Activated CD4-positive, CD25-positive, alpha-beta regulatory T cell (primary cell): ENCODE results near the gene RPS15.
"Not testable (repeated sequence)": the region's sequence is repeated elsewhere in the genome, so short reads cannot be mapped to it uniquely, and the experiment has no call there.

Experiments
- DNase-seq, 4 experiments: peaks; one replicate each; lab custom pipeline; 2025; lab: John Stamatoyannopoulos, UW

The RPS15 gene

DNA sequence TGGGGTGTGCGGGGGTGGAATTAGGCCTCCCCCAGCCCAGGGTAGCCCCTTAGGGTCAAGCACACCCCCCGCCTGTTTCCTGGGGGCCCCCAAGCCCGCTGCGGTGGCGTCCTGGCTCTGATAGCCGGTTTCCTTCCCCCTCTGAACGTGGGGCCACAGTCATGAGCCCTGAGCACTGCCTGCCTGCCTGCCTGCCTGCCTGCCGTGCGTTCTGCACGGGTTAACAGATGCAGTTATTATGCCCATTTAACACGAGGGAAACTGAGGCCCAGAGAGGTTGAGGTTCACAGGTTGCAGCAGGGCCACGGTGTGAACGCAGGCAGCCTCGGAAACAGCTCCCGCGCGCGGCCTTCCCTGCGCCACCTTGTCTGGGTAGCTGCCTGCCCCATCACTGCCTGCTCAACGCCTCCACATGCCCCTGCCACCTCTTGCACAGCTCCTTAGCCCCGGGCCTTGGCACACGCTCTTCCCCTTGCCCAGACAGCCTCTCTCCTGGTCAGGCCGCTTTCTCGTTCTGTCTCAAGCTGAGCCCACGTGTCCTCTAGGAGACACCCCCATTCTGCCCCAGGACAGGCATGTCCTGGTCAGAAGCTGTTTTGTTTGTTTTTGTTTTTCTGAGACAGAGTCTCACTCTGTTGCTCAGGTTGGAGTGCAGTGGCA lies 35.7 kb upstream of the RPS15 start:
- no peak for DNase-seq

DNA sequence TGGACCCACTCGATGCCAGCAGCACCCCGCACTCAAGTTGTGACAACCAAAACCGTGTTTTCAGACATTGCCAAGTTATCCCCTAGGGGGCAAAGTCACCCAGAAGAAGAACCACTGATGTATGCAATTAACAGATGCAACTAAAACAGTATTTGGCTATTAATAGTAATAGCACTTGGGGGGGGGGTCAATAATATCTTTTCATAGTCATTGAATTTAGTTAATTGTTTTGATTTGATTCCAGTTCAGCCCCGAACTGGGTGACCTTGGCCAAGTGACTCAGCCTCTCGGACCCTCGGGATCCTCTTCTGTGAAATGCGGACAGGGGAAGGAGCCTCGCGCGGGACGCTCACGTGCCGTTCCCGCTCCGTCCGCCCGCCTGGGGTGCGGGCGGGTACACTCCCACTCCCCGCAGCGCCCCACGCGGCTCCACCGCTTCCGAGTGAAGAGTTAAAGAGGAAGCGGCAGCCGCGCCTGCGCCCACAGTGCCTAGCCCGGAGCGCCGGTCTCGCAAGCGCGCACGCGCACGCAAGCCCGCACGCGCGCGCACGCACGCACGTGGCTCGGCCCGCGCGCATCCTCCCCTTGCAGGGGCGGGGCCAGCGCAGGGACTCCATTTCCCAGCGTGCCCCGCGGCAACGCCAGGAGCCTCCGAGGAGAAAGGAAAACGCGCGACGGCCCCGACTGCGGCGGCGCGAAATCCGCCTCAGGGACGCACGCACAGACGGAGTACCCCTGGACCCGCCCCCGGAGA lies 31.2 kb upstream of the RPS15 start:
- peak; percentile 98 to 99 (median 99) for DNase-seq

DNA sequence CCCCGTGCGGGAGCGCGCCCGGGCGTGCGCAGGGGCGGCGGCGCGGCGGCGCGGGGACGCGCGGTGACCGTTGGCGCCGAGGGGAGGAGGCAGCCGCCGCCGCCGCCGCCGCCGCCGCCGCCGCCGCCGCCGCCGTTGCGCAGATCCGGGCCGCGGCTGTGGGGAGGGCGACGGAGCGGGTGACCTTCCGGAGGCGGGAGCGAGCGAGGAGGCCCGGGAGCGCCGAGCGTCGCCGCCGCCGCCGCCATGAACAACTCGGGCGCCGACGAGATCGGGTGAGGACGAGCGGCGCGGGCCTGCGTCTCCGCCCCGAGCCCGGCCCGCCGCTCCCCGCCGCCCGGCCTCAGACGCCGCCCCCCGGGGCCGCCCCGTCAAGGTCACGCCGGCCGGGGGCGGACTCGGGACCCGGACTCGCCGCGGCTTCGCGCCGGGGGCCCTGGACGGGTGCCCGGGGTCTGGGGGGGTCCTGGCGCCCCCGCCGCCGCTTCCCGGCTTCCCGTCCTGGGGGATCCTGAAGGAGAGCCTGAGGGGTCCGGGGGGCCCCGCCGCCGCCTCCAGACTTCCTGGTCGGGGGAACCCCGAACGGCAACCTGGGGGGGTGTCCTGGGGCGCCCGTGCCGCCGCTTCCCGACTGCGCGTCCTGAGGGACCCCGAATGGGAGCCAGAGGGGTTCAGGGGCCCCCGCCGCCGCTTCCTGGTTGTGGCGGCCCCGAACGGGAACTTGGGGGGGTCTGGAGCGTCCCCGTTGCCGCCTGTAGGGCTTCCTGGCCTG lies 30.5 kb upstream of the RPS15 start, which contains the start of gene DAZAP1:
Gene DAZAP1 (plus strand): TSS at position 59 of the 772 bp plus-strand sequence. CDS start 188 bp downstream, at position 247.
- DNase-seq = peak in 2 of 4 experiments; percentile 47 to 54

DNA sequence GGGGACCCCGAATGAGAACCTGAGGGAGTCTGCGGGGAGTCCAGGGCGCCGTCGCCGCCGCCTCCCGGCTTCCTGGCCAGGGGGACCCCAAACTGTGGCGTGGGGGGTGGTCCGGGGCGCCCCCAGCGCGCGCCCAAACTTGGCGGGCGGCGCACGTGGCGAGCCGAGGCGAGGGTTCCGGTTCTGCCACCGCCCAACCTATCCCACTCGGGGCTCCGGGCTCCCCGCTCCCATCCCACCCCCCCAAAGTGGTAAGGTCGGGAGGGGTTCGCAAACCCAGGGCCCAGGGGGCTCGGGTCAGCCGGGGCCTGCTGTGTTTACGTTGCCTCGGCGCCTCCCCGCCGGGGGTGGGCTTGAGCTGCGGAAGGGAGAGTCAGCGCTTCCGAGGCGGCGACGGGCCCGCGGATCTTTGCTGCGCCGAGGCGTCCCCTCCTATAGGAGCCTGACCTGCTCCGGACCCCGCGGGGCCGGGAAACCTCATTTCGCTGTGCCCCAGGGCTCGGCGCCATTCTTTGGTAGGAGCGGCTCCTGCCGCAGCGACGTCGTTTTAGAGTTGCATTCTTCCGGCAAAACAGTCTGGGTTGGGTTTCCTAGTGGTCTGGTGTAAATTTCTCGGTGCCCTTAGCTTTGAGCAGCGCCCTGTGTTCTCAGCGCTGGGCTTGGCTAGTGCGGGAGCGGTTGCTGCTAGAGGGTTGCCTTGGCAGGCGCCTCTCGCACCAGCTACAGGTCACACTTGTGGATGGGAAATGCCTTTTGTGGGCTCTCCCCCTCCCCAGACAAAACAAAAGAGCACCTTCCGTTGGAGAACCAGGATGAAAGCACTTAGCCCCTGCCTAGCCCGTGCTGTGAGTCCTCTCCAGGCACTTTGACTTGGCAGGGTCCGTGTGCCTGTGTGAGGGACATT lies 29.6 kb upstream of the RPS15 start:
- peak in 3 of 4 experiments; percentile 19 to 49 (median 35) for DNase-seq

DNA sequence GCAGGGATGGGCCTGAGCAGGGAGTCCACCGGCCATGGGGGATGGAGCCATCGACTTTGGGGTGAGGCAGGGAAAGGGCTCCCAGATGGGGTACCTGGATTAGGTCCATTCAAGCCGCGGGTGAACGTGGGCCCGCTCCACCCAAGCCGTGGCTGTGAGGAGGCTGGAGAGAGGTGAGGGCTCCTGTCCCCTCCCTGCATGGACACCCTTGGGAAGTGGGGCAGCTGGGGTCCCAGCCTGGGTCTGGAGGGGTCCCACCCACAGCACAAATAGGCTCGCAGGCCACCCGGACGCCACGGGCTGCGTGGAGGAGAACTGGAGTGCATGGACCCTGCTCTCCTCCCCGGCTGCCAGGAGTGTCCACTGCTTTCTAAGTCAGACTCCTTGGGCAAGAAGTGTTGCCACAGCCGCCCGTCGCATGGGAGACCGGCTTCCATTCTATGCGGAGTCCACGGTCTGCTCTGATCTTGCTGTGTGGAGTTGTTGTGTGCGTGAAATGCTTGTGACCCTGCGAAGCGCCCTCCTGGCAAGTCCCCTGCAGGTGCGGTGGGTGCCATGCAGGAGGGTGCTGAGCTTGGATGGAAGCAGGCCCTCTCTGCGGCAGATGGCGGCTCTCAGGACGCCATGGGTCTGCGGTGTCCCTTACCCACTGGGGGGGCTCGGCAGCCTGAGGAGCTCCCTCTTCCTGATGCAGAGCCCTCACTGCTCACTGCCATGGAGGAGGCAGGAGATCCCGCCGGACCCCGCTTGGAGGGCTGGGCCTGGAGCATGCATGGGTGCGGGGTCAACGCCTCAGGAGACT lies 28.8 kb upstream of the RPS15 start:
- no peak for DNase-seq

DNA sequence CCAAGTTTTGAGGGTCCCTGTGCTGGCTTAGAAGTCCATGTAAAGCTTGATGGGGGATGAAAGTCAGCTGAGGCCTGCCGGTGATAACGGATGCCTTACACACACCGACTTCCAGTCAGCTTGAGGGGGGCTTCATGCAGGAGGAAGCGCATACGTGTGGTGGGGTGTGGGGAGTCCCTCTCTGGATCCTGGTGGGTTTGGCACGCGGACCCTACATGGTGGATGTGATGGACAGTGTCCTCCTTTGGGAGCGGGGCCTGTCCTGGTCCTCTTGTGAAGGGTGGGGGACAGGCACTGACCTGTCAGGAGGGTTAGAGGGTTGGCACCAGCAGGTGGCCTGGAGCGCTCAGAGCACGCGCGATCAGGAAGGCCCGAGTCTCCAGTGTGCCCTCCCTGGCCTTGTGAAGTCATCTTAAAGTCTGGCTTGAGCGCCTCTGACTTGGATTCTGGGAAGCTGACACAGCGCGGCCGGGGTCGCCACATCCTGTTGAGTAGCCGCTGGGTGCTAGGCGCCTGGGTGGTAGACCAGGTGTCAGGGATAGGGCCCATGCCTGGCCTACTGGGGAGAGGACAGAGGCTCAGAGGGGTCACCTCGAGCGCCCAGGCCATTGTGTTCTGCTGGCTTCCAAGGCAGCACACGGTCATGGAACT lies 27.9 kb upstream of the RPS15 start:
- DNase-seq = no peak

DNA sequence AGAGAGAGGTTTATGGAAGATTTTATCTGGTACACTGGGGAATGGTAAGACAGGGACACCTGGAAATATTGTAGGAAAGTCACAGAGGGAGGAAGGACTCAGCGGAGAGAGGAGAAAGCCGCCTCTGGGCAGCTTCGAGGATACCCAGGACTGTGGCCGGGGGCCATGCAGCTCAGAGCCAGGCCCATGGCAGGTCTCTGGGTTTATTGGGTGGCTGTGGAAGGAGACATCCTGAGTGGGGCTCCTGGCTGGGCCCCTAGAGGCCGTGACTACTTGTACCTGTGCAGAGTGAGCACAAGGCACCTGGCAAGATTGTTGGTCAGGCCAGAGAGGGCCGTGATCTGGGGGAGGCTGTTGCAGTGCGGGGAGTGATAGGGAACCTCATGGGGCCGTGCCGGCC lies 27.4 kb upstream of the RPS15 start:
- DNase-seq = no peak

DNA sequence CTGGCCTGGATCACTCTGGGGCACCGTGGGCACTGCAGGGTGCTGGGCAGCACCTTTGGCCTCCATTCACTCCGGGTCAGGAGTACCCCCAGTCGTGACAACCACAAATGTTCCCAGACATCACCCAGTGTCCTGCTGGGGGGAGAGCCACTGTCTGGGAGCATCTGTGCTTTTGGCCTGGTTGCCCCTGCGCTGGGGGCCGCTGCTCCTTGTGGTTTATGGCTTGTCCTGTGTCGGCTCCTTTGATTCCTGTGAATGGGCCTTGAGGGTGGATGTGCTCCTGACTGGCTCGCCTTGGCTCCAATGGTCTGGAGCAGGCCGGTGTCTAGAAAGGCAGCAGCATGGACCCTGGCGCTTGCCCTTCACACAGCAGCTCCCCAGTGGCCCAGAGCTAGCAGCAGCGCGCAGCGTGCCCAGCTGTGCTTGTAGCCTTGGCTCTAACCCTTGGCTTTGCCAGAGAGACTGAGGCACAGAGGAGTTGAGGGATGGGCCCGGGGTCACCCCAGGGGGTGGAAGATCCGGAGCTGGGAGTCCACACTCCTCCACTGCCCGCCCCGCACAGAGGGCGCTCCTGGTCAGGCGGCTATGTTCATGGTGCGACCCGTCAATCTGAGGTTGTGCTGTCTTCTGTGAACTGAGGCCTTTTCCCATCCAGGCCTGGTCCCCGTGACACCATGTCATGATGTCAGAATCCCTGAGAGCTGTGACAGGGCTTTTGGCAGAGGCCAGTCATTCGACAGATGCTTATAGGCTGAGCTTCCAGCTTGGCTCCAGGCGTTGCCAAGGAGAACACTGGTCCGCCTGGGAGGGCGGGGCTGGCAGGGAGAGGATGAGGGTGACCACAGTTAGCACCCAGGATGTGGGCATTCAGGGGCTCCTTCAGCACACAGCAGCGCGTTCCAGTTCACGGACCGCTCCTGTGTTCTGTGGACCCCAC lies 26.7 kb upstream of the RPS15 start:
- no peak for DNase-seq

DNA sequence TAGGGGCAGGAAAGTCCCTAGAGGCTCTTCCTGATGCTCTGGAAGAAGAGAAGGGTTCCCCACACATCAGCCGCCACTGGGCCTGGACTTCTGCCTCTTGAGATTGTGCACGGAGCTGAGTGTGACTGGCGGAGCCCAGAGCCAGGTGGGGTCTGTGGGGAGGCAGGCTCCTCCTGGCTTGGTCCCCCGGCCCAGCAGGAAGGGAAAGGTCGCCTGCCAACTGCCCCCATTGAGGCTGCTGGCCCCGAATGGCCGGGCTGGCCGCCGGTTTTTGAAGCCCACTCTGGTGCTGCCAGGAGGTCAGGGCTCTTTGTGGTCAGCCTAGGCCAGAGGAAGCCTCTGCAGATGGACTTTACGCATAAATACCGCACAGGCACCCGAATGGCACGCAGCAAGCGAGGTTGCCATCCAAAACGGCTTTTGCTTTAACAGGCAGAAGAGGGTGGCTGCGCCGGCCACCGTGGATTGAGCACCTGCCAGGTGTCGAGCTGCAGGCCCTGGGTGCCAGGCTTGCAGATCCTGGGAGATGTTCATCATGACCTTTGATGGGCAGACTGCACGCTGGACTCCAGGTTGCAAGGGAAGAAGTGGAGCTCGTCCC lies 25.8 kb upstream of the RPS15 start:
- no peak for DNase-seq

DNA sequence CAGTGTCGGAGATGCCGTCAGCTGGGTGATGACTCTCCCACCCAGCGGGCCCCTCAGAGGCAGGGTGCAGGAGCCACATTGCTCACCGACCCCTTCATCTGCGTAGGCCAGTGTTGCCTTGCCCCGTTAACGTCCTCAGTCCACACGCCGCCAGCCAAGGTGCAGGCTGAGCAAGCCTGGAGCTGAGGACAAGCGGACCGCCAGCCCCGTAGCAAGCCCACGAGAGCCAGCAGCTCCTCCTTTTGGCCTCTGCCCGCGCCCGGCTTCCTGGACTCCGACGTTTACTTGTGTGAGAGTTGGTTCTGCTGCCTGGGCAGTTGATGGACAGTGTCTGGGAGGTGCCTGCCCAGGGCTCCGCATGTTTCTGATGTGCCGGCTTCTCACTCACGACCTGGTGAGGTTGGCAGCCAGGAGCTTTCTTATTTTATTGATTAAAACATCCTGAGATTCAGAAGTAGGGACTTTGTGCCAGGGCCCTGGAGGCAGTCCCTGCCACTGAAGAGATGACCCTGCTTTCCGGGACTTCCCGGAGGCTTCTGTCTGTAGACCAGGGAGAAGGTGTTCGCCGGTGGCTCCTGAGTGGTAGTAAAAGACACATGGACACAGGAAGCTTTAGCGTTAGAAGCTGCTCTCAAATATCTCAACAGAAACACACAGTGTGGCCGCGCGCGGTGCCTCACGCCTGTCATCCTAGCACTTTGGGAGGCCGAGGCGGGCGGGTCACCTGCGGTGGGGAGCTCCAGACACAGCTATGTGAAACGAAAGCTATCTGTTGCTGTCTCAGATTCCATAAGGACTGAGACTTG lies 25.0 kb upstream of the RPS15 start:
- DNase-seq = no peak

DNA sequence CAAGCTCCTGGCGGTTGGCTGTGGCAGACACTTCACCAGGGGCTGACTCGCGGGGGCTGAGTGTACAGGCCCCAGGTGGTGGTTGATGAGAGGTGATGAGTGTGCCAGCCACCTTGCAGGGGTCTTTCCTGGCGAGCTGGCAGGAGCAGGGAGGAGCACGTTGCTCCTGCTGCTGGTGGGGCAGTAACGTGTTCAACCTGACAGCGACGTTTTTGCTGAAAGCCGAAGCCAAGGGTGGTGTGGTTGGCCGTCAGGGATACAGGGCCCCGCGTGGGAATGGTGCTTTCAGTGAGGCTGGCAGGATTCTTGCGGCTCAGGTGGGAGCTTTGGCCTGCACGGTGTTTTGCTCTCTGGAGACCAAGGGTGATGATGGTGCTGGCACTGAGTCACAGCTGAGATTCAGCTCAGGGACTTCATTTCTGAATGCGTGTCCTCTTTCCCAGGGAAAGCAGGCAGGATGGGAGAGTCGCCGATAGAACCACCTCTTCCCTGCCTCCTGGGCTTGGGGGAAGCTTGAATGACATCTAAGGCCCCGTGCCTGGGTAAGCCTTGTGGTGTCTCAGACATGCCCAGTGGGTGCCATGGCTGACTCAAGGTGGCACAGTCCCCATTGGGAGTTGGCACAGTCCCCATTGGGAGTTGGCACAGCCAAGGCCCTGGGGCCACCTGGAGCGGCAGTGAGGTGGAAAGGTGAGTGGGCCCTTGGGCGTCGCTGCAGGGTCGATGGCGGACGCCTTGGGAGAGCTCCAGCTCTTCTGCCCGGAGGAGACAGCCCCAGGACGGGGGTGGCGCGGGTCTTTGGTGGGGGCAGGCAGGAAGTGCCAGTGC lies 22.0 kb upstream of the RPS15 start:
- DNase-seq = no peak

DNA sequence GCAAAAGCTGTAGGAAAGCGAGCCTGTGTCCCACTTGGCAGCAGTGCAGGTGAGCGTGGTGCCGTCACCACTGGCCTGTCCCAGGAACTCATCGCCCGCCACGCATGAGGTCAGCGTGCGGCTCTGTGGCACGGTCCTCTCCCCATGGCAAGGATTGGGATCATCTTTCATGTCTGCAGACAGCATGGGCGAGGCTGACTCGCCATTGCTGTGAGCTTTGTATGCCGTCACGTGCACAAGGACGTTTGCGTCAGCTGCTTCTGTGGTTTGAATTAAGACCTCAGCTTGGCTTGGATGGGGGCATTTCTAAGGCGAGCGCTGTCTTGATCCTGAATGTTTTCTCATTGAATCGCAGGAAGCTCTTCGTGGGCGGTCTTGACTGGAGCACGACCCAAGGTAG lies 21.1 kb upstream of the RPS15 start:
- no peak for DNase-seq

DNA sequence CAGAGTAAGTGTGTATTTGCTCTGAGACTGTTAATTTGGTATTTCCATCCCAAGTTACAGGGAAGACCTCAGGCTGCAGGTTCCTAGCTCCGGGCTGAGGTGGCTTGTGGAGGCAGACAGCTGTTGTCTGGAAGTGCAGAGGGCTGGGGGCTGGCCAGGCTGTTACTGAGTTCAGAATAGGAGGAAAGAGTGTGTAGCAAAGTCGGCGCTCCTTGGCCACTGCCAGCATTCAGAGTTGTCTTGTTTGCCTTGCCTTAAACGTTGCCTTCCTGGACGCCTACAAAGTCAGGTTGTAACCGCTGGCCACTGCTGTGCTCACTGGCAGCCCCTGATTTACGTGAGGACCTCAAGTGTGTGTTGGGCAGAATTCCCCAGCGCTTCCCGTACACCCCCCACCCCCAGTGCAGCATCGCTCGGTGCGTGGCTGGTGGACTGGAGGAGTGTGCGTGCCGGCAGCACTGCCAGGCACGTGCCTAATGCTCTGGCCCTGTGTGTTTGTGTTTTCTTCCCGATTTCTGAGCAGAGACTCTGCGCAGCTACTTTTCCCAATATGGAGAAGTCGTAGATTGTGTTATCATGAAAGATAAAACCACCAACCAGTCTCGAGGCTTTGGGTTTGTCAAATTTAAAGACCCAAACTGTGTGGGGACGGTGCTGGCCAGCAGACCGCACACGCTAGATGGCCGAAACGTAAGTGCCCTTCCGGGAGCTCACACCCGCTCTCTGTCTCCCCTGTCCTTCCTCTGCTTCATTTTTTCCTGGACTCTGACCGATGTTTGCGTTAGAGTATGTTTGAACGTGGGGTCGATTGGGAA lies 20.3 kb upstream of the RPS15 start:
- DNase-seq = no peak

DNA sequence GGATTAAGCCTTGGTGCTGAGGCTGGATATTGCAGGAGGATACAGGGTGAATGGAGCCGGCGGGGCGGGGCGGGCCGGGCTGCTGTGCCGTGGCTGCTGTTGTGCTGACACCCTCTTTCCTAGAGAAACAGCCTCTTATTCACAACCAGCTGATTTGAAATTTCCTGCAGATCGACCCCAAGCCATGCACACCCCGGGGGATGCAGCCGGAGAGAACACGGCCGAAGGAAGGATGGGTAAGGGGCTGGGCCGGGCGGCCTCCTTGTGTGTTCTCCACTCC lies 19.8 kb upstream of the RPS15 start:
- no peak for DNase-seq

DNA sequence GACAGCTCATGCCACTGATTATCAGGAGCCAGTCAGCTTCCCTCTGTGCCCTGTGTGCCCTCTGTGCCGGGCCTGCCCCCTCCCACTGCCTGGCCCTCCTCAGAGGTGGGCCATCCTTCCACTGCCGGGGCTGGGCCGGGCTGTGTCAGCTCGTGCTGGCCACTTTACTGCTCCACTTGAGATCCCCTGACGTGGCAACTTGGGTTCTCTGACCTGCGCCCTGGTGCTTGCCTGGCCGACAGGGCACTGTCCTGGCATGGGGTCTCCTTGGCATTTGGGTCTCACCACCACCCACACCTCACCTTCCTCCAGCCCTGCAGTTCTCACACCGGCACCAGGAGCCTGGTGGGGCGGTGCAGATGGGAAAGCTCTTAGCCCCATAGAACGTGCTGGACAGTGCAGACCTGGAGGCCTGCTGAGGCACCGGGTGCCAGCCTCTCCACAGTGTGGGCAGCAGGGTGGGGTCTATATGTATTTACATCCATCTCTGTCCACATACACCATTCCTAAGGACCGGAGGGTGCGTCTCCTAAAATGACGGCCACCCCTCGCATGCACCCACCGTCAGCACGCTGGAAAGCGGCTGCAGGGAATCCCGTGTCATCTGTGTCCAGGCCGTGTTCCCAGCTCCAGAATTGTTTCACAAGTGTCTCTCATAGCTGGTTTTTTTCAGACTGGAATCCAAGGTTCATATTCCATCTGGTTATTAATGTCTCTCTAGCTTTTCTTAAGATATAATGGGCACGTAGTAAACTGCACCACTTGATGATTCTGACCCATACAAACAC lies 19.1 kb upstream of the RPS15 start:
- DNase-seq = no peak

DNA sequence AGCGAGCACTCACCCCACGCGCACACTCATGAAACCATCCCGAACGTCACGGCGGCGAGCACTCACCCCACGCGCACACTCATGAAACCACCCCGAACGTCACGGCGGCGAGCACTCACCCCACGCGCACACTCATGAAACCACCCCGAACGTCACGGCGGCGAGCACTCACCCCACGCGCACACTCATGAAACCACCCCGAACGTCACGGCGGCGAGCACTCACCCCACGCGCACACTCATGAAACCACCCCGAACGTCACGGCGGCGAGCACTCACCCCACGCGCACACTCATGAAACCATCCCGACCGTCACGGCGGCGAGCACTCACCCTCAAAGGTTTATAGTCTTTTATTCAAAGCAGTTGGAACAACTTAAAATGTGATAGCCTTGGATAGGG lies 18.1 kb upstream of the RPS15 start:
- DNase-seq = not testable (repeated sequence)
